Activated T-cell treated with anti-CD3 and anti-CD28 coated beads, Interleukin-2, amount 50 U/mL, for 48 hours (primary cell): ENCODE results near the gene MIS18A.
"Not testable (repeated sequence)": the region's sequence is repeated elsewhere in the genome, so short reads cannot be mapped to it uniquely, and the experiment has no call there.

Experiments
- DNase-seq, 2 experiments: peaks; one replicate each; pipeline ENCODE4 v3.0.0-alpha.2; 2020

The MIS18A gene

DNA sequence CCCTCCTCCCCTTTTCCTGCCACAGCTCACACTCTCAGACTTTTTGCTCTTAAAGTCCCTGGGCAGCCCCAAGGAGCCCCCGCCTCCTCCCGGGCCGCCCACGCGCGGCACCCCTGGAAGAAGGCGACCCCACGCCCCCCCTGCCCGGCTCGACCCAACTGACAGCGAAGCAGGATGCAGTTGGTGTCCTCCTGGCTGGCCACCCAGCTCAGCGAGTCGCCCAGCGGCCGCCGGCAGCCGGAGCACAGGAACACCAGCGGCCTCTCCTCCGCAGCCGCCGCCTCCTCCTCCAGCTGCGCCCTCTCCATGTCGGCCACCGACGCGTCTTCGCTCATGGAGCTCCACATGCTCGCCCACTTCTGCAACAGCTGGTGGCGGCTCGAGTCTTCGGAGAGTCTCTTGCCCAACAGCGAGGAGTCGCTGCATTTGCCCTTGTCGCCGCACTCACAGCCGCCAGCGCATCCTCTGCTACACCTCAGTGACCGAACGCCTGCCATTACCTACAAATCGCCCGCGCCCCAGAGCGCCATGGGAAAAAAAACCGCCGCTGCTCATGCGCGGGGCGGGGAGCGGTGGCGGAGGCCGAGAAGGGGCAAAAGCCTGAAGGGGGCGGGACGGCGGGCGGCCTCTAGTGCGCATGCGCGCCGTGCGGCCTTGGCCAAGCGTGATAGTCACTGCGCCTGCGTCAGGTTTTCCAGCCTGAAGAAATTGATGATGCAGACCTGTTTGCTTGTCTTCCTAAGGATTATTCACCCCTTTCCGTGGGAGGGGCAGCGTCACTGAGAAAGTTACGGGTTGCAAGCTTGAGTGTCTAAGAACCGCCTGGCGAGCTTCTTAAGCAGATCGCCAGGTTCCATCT lies at the start of gene MIS18A:
Gene MIS18A (minus strand): TSS at position 532 of the 859 bp plus-strand sequence. CDS start 35 bp downstream, at position 497.
- DNase-seq, result peak; percentile 99

DNA sequence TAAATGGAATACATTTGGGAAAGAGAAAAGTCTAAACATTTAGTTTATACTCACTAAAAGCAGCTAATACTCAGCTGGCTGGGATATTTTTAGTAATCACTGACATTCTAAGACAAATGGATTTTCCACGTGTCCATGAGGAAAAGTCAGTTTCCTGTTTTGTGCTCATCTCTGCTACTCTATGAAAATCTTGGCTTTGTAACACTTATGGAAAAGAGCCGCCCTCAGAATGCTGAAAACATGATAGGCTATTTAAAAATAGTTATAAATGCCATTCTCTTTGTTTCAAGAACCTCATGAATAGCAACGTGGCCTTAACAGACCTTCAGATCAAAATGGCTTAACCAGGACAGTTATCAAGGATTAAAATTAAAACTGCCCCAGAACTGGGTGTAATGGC lies 49.7 kb upstream of the MIS18A start:
- DNase-seq, result no peak

- no peak for DNase-seq
These were observed 46.9 kb upstream of the MIS18A start for GRCh38 chr21:32325706-32326105.

GRCh38 chr21:32322676-32323075 lies 43.8 kb upstream of the MIS18A start:
- DNase-seq, result no peak

DNA sequence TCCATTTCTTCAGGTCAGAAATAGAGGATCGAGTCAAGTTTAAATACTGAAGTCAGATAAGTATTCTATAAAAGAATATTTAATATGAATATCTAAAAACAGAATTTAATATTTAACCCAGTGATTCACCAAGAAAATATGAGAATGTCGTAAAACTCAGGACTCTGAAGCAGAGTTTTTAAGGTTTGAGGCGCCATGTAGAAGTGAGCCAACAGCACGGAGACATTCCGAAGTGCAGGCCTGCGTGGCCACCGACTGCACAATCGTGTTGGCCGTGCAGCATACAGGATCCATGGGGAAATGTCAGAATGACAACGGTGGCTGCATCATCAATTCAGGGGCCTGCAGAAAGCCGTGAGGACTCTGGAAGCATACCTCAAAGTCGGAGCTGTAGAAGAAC lies 43.3 kb upstream of the MIS18A start:
- no peak for DNase-seq

DNA sequence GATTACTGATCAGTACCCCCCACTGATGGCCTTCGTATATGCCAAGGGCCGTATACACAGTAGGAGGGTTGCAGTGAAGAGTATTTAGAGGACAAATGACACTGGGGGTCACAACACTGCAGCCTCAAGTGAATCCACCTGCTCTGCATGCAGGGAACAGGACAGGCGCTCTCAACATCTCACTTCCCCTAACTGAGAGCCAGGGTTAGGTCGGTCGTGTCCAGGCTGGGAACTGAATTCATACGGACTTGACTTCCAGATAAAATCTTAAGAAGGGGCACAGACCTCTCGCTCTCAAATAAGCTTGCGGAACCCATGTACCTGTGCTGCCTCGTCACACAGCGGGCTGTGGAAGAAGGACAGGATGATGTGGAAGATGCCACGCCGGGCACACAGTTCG lies 42.6 kb upstream of the MIS18A start:
- DNase-seq, result no peak

DNA sequence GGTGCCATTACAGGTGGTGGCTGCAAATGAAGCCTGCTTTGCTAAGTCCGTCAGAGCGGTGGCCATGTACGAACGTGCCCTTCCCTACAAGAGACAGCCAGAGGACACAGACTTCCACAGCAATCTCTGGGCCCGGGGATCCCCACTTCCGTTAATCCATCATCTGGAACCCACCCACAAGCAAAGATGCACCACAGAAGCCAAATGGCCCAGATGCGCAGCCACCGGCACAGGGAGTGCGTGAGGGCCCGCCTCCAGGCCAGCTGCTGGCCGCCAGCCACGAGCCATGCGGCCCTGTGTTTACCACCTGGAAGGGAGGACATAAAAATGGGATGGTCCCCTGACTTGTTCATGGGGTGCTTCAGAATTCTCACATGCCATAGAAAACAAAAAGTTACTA lies 41.9 kb upstream of the MIS18A start:
- DNase-seq, result no peak

DNA sequence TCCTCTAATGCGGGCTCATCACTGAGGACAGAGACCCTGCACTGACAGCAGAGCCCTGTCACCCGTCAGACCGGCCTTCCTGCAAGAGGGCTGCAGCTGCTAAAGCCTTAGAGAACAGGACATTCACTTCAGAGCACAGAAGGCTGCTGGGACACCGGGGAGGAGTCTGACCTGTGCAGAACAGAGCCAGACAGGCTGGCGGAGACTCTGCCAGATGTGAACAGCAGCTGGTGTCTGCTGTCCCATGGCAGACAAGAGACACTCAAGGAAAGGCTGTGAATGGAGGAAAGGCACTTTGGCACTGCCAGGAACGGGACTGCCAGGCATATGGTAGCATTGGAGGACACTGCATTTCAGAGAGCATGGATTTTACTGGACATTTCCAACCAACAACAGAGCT lies 41.2 kb upstream of the MIS18A start:
- no peak for DNase-seq

DNA sequence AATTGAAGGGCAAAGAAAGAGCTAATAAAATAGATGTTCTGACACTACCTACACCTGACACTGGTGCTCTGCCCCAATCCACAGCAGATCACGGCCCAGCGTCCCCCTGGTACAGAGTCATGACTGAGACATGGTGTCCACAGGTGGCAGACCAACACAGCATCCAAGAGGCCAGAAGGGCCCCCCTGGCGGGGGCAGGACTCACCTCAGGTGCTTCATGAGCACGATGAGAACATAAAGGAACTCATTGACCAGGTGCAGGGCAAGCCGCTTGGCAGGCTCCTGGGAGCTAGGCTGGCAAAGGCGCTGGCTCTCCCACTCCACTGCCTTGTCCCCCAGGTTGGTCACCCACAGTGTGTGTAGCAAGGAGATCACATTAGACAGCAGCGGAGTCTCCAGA lies 40.2 kb upstream of the MIS18A start:
- DNase-seq, result no peak

GRCh38 chr21:32317726-32318125 lies 38.9 kb upstream of the MIS18A start:
- DNase-seq, result no peak

DNA sequence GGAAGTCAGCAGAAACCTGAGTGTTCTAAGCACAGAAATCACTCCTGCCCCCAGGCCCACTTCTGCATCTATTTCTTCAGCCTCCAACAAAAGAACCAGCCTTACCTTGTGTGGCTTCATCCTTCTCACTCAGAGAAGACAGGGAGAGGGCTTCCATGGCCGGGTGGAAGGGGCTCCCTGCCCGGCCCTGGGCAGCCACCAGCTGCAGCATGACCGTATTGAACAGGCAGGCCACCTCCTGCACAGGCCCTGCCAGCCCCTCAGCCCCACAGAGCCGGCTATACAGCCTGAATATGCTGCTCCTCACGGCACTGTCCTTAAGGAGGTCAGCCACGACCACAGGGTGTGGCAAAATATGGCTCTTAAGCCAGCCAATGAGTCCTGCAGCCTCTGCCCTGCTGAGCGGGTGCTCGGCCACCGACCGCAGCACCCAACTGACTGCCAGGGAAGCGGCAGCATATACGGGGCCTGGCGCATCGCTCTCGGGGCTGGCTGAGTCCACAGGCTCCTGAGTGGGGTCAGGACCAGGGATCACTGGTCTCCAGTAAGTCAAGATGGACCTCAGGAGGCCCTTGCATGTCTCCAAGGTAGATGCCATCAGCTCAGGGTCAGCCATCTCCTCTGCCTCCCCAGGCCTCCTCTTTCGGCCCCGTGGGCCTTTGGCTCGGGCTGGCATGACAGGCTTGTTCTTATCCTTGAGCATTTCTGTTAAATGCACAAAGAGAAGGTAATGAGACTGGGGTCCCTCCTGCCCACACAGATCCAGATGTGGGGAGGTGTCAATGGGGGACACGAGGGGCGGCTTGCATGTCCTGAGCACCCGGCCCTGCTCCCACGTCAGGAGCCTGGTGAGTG lies 37.7 kb upstream of the MIS18A start:
- DNase-seq, result no peak

GRCh38 chr21:32315511-32316281 lies 36.8 kb upstream of the MIS18A start:
- DNase-seq, result no peak

- no peak for DNase-seq
These were observed 36.0 kb upstream of the MIS18A start for GRCh38 chr21:32314806-32315205.

GRCh38 chr21:32312976-32313375 lies 34.1 kb upstream of the MIS18A start:
- no peak for DNase-seq

GRCh38 chr21:32312326-32312725 lies 33.5 kb upstream of the MIS18A start:
- peak; percentile 7 to 9 for DNase-seq

- DNase-seq, result no peak
These were observed 32.8 kb upstream of the MIS18A start for GRCh38 chr21:32311621-32312020.

- not testable (repeated sequence) for DNase-seq
These were observed 32.1 kb upstream of the MIS18A start for GRCh38 chr21:32310976-32311375.

- DNase-seq, result no peak
These were observed 31.1 kb upstream of the MIS18A start for GRCh38 chr21:32309906-32310460.

DNA sequence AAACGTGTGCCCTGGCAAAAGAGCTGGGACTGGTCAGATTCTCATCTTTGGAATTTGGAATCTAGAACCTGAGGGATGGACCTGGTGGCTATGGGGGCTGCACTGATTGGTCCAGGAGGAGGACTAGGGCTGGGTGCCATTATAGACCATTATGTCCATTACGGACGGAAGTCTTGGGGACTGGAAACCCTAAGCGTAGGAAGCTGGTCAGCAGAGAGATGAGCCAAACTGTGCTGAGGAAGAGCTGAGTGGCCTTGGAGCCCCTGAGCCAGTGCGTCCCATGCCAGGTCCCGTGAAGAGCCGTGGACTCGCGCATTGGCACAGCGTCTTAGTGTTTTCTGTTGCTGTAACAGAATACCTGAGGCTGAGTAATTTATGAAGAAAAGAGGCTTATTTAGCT lies 29.8 kb upstream of the MIS18A start:
- DNase-seq, result no peak

GRCh38 chr21:32307706-32308105 lies 28.9 kb upstream of the MIS18A start:
- DNase-seq, result no peak

GRCh38 chr21:32306021-32306780 lies 27.4 kb upstream of the MIS18A start:
- DNase-seq, result no peak

GRCh38 chr21:32304998-32305397 lies 26.1 kb upstream of the MIS18A start:
- DNase-seq, result no peak
